ENCODE measurements around the gene PLB1.
"Not testable (repeated sequence)": the region's sequence is repeated elsewhere in the genome, so short reads cannot be mapped to it uniquely, and the experiment has no call there.

Gene PLB1

DNA sequence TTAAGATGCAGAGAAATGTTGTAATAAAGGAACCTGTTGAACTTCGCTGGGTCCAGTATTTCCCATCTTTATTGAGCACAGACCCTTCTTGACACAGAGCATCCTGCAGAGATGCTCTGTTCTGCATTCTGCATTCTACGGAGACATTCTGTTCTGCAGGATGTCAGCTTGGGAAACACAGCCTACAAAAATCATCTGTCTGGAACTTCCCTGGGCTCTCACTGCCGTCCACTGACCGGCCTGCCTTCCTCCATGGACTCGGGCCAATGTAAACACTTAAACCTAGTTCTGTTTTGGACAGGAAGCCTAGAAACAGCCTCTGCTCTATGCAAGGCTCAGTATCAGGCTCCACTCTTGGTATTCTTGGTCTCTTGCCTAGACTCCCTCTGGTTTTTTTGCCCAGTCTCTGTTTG lies 165.7 kb downstream of the PLB1 start:
- TF ChIP-seq, protein P1, sequence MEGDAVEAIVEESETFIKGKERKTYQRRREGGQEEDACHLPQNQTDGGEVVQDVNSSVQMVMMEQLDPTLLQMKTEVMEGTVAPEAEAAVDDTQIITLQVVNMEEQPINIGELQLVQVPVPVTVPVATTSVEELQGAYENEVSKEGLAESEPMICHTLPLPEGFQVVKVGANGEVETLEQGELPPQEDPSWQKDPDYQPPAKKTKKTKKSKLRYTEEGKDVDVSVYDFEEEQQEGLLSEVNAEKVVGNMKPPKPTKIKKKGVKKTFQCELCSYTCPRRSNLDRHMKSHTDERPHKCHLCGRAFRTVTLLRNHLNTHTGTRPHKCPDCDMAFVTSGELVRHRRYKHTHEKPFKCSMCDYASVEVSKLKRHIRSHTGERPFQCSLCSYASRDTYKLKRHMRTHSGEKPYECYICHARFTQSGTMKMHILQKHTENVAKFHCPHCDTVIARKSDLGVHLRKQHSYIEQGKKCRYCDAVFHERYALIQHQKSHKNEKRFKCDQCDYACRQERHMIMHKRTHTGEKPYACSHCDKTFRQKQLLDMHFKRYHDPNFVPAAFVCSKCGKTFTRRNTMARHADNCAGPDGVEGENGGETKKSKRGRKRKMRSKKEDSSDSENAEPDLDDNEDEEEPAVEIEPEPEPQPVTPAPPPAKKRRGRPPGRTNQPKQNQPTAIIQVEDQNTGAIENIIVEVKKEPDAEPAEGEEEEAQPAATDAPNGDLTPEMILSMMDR (IDR thresholded peaks at IDR 0.05; ENCODE audit: low read depth, low read length) = no peak
- peak; percentile 95 to 98 for DNase-seq (ENCODE audit: low read depth in 2 of 2)
- H3K4me3 ChIP-seq (replicated peaks in 1 of 2; ENCODE audit: low read depth in 2 of 2, low read length in 2 of 2) = no peak overlapping the region

DNA sequence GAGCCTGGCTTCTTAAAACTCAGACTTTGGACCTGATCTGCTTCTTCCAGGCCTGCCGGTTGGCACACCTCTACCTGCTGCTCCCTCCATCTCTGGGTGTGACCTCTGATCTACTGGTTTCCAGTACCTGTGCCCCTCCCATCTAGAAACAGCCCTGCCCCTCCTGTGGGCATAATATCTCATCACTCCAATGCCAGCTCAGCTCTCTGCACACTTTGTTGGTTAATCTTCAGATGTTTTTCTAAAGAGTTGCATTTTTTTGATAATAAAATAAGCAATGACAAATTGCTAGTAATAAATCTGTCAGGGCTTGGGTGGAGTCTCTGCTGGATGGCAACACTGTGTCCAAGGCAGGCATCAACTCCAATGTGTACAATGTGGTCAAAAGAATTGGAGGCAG lies 166.2 kb downstream of the PLB1 start:
- H3K4me3 ChIP-seq (replicated peaks in 1 of 2; ENCODE audit: low read depth in 2 of 2, low read length in 2 of 2) = no peak overlapping the region
- TF ChIP-seq, protein P1 (IDR thresholded peaks at IDR 0.05; ENCODE audit: low read depth, low read length) = no peak

DNA sequence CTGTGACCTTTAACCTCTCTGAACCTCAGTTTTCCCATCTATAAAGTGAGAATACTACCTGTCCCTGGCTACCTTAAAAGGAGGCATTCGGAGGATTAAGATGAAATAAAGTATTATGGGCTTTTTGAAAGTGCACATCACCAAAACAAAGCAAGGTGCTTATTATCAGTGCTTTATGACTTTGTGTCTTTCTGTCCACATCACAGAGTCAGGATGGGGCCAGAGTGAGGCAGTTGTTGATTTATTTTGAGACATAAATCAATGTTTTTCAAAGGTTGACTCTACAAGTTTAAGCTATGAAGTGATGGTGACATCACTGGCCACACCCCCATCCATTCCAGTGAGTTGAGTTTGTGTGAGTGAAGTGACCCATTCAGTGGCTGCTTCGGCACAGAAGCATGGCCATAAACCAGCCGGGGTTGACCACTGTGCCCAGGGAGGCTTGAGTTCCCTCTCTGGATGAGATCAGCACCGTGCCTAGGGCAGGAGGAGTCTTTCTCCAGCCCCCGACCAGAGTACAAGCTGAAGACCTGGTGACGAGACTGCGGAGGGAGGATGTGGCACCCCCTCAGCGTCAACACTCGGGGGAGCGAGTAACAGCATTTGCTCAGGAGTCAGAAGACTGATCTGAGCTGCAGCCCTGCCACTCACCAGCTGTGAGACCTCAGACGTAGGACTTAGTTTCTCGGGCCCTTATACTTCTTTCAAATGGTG lies 166.8 kb downstream of the PLB1 start:
- H3K4me3 ChIP-seq (replicated peaks in 1 of 2; ENCODE audit: low read depth in 2 of 2, low read length in 2 of 2) = no peak overlapping the region
- peak in 1 of 2 donors; percentile 84 for DNase-seq (ENCODE audit: low read depth in 2 of 2)
- TF ChIP-seq, protein P1 (IDR thresholded peaks at IDR 0.05; ENCODE audit: low read depth, low read length) = no peak

More for the DNA sequence above, 166.2 kb downstream of the PLB1 start:
- DNase-seq (ENCODE audit: low read depth in 2 of 2) = peak in 1 of 2 donors; percentile 36

DNA sequence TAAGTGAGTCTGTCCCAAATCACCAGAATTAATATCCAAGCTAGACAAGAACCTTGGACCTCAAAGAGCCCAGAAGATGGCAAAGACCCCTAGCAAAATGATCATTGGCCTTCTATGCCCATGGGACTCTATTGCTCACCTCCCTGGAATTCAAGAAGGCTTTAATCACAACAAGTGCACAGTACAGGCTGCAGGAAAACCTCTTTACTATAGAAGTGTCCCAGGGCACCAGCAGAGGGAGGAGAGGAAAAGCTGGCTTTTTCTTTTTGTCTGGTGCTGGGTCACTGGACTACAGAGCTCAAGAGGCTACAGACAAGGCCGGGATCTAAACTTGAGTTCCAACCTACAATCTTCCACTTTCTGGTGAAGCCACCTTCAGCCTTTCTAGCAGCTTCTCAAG lies 167.5 kb downstream of the PLB1 start:
- H3K4me3 ChIP-seq (replicated peaks in 1 of 2; ENCODE audit: low read depth in 2 of 2, low read length in 2 of 2) = no peak overlapping the region
- TF ChIP-seq, protein P1 (IDR thresholded peaks at IDR 0.05; ENCODE audit: low read depth, low read length) = peak; percentile 54
- DNase-seq (ENCODE audit: low read depth in 2 of 2) = peak; percentile 61 to 81

DNA sequence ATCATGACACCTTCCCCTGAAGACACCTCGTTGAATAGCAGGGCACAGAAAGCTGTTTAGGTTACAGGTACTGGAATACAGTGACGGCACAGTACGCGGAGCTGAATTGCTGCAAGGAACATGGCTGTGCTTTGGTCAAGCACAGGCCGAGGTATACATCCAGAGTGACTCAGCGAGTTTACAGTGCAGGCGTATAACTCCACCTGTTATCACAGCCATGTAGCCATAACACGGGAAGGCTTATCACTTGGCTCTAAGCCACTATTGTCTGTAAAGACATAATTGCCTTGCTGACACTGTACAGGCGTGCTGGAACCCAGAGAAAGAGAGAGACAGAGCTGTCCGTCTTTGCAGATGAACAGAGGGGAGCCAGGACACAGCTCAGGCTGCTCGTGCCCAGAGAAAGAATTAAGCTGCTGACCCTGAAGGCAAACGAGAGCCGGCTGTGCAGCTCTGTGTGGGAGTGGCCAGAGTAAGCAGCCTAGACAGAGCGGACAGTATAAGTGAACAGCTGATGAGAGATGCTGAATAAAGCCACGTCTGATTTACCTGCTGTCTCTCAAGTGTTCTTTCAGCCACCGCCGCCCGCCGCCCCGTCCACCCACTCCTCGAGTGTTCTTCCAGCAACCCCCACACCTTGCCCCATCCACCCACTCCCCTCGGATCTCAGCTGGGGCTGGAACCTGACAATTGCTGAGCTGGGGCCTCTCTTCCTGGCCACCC lies 168.4 kb downstream of the PLB1 start:
- peak in 1 of 2 donors; percentile 73 for DNase-seq (ENCODE audit: low read depth in 2 of 2)
- H3K4me3 ChIP-seq (replicated peaks in 1 of 2; ENCODE audit: low read depth in 2 of 2, low read length in 2 of 2) = no peak overlapping the region
- TF ChIP-seq, protein P1 (IDR thresholded peaks at IDR 0.05; ENCODE audit: low read depth, low read length) = no peak

DNA sequence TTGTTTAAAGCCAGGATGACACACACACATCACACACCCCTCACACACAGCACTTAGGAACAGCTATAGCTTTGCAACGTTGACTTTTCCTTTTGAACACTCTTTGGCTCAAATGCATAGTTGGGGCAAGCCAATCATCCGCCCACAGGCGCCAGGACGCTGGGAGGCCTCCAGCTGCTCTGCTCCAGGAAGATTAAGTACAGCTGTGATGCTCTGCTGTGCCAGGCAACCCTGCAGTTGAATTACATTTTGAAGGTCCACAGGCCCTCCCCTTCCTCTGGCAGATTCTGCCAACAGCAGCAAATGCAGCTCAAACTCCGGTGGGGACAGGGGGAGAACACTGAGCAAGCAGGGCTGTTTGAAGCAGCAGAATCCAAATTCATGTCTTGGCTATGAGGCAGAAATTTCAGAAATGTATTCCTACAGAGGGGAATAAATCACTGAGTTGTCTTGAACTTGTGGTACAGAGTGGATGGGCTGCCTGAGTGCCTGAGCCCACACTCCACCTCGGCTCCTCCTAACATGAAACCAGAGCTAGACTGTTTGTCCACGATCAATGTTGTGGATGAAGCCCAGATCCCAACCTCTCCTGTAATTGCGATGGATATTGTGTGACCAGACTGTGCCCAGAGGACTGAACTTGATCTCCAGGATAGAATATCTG lies 169.3 kb downstream of the PLB1 start:
- peak; percentile 66 to 95 for DNase-seq (ENCODE audit: low read depth in 2 of 2)
- no peak overlapping the region for H3K4me3 ChIP-seq (replicated peaks in 1 of 2; ENCODE audit: low read depth in 2 of 2, low read length in 2 of 2)
- TF ChIP-seq, protein P1 (IDR thresholded peaks at IDR 0.05; ENCODE audit: low read depth, low read length) = no peak

DNA sequence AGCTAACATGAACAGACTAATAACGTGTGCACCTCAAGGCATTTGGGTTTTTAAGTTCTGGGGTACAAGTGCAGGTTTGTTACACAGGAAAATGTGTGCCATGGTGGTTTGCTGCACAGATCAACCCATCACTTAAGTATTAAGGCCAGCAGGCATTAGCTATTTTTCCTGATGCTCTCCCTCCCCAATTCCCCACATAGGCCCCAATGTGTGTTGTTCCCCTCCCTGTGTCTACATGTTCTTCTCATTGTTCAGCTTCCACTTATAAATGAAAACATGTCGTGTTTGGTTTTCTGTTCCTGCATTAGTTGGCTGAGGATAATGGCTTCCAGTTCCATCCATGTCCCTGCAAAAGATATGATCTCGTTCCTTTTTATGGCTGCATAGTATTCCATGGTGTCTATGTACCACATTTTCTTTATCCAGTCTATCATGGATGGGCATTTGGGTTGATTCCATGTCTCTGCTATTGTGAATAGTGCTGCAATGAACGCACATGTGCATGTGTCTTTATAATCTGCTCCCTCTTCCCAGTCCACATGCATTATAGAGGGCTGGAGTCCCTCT lies 170.0 kb downstream of the PLB1 start:
- not testable (repeated sequence) for DNase-seq (ENCODE audit: low read depth in 2 of 2); H3K4me3 ChIP-seq (replicated peaks in 1 of 2; ENCODE audit: low read depth in 2 of 2, low read length in 2 of 2)
